SU-DHL-6 (cell line): ENCODE results near the gene ATP2B2.

Experiments used
- EZH2phosphoT487 ChIP-seq: fragments of 200-600 bp; sonication (generic), shearing (Covaris generic); conservative IDR thresholded peaks from 2 replicates; pipeline ENCODE4 v1.6.1; 2018; ENCODE audit warnings: mild to moderate bottlenecking, antibody characterized with exemption, low read length, moderate library complexity, mixed read lengths
- TF ChIP-seq, protein P1 (sequence below): fragments of 200-600 bp; sonication (generic); IDR thresholded peaks from one replicate; pipeline ENCODE4 v1.5.1; 2017; ENCODE audit warnings: antibody characterized with exemption, mild to moderate bottlenecking, low read length, moderate library complexity; ENCODE audit not compliant: insufficient read depth, poor library complexity, severe bottlenecking

GRCh38 chr3:10455545-10455914 is 49.9 kb downstream of the ATP2B2 start:
- TF ChIP-seq, protein P1, sequence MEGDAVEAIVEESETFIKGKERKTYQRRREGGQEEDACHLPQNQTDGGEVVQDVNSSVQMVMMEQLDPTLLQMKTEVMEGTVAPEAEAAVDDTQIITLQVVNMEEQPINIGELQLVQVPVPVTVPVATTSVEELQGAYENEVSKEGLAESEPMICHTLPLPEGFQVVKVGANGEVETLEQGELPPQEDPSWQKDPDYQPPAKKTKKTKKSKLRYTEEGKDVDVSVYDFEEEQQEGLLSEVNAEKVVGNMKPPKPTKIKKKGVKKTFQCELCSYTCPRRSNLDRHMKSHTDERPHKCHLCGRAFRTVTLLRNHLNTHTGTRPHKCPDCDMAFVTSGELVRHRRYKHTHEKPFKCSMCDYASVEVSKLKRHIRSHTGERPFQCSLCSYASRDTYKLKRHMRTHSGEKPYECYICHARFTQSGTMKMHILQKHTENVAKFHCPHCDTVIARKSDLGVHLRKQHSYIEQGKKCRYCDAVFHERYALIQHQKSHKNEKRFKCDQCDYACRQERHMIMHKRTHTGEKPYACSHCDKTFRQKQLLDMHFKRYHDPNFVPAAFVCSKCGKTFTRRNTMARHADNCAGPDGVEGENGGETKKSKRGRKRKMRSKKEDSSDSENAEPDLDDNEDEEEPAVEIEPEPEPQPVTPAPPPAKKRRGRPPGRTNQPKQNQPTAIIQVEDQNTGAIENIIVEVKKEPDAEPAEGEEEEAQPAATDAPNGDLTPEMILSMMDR = no peak
- TF ChIP-seq EZH2phosphoT487 = no peak
